ENCODE results near the gene CYP3A4. TPM values are rescaled to one million over a fixed set of nuclear protein-coding genes. Genes with fewer than 3 reads are reported as not detected.

CYP3A4 gene
- total and polyA plus RNA-seq, 2 of the 13 experiments (the other 11 are each of a cell fraction or from before 2014, with no cell fraction given): 0.11 to 0.24 TPM

DNA sequence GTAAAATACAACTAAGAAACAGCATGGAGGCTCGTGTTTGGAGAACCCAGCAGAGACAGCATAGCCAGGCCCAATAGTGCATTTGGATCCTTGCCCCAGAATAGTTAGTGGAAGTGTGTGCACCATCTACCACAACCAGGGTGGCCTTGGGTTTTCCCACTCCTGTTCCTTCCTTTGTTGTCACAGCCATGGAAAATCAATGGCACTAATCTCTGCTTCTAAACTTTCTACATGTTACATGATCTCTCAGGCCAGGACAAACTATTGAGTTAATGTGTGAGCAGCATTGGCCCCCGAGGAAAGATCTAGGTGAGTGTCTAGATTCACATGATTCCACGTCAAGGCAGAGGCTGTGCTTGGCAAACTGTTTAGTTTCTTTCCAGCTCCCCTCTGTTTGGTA, 51.0 kb downstream of the CYP3A4 start (continued):
- TF ChIP-seq SOX13 (IDR thresholded peaks at IDR 0.05): no peak
- peak in 1 of 2 experiments; percentile 50; a peak in 2 of 4 replicates for TF ChIP-seq SOX13 (CRISPR knock-in tag; conservative IDR thresholded peaks at IDR 0.05 in 1 of 2, IDR thresholded peaks at IDR 0.05 in 1 of 2)
- peak; percentile 38; the same call in 1 of the 2 replicates for TF ChIP-seq NFIC (IDR thresholded peaks at IDR 0.05; ENCODE audit: low read length)
- TF ChIP-seq, protein P1, sequence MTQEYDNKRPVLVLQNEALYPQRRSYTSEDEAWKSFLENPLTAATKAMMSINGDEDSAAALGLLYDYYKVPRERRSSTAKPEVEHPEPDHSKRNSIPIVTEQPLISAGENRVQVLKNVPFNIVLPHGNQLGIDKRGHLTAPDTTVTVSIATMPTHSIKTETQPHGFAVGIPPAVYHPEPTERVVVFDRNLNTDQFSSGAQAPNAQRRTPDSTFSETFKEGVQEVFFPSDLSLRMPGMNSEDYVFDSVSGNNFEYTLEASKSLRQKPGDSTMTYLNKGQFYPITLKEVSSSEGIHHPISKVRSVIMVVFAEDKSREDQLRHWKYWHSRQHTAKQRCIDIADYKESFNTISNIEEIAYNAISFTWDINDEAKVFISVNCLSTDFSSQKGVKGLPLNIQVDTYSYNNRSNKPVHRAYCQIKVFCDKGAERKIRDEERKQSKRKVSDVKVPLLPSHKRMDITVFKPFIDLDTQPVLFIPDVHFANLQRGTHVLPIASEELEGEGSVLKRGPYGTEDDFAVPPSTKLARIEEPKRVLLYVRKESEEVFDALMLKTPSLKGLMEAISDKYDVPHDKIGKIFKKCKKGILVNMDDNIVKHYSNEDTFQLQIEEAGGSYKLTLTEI (CRISPR knock-in tag; conservative IDR thresholded peaks at IDR 0.05): no peak
- TF ChIP-seq MAFK (conservative IDR thresholded peaks at IDR 0.05 in 1 of 2, IDR thresholded peaks at IDR 0.05 in 1 of 2; ENCODE audit: low read length in 2 of 2): no peak
- TF ChIP-seq THAP11 (CRISPR knock-in tag; IDR thresholded peaks at IDR 0.05): peak; percentile 49; the same call in 1 of the 2 replicates
- TF ChIP-seq, protein P2, sequence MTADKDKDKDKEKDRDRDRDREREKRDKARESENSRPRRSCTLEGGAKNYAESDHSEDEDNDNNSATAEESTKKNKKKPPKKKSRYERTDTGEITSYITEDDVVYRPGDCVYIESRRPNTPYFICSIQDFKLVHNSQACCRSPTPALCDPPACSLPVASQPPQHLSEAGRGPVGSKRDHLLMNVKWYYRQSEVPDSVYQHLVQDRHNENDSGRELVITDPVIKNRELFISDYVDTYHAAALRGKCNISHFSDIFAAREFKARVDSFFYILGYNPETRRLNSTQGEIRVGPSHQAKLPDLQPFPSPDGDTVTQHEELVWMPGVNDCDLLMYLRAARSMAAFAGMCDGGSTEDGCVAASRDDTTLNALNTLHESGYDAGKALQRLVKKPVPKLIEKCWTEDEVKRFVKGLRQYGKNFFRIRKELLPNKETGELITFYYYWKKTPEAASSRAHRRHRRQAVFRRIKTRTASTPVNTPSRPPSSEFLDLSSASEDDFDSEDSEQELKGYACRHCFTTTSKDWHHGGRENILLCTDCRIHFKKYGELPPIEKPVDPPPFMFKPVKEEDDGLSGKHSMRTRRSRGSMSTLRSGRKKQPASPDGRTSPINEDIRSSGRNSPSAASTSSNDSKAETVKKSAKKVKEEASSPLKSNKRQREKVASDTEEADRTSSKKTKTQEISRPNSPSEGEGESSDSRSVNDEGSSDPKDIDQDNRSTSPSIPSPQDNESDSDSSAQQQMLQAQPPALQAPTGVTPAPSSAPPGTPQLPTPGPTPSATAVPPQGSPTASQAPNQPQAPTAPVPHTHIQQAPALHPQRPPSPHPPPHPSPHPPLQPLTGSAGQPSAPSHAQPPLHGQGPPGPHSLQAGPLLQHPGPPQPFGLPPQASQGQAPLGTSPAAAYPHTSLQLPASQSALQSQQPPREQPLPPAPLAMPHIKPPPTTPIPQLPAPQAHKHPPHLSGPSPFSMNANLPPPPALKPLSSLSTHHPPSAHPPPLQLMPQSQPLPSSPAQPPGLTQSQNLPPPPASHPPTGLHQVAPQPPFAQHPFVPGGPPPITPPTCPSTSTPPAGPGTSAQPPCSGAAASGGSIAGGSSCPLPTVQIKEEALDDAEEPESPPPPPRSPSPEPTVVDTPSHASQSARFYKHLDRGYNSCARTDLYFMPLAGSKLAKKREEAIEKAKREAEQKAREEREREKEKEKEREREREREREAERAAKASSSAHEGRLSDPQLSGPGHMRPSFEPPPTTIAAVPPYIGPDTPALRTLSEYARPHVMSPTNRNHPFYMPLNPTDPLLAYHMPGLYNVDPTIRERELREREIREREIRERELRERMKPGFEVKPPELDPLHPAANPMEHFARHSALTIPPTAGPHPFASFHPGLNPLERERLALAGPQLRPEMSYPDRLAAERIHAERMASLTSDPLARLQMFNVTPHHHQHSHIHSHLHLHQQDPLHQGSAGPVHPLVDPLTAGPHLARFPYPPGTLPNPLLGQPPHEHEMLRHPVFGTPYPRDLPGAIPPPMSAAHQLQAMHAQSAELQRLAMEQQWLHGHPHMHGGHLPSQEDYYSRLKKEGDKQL (CRISPR knock-in tag; IDR thresholded peaks at IDR 0.05; ENCODE audit: low read depth): no peak
- TF ChIP-seq RARA (CRISPR knock-in tag; IDR thresholded peaks at IDR 0.05): peak; percentile 62; the same call in 1 of the 2 replicates
- TF ChIP-seq MEF2D (CRISPR knock-in tag; IDR thresholded peaks at IDR 0.05): peak; percentile 54; the same call in 1 of the 2 replicates
- peak; percentile 76 for TF ChIP-seq ZMYM4 (CRISPR knock-in tag; IDR thresholded peaks at IDR 0.05)
- TF ChIP-seq, protein P3, sequence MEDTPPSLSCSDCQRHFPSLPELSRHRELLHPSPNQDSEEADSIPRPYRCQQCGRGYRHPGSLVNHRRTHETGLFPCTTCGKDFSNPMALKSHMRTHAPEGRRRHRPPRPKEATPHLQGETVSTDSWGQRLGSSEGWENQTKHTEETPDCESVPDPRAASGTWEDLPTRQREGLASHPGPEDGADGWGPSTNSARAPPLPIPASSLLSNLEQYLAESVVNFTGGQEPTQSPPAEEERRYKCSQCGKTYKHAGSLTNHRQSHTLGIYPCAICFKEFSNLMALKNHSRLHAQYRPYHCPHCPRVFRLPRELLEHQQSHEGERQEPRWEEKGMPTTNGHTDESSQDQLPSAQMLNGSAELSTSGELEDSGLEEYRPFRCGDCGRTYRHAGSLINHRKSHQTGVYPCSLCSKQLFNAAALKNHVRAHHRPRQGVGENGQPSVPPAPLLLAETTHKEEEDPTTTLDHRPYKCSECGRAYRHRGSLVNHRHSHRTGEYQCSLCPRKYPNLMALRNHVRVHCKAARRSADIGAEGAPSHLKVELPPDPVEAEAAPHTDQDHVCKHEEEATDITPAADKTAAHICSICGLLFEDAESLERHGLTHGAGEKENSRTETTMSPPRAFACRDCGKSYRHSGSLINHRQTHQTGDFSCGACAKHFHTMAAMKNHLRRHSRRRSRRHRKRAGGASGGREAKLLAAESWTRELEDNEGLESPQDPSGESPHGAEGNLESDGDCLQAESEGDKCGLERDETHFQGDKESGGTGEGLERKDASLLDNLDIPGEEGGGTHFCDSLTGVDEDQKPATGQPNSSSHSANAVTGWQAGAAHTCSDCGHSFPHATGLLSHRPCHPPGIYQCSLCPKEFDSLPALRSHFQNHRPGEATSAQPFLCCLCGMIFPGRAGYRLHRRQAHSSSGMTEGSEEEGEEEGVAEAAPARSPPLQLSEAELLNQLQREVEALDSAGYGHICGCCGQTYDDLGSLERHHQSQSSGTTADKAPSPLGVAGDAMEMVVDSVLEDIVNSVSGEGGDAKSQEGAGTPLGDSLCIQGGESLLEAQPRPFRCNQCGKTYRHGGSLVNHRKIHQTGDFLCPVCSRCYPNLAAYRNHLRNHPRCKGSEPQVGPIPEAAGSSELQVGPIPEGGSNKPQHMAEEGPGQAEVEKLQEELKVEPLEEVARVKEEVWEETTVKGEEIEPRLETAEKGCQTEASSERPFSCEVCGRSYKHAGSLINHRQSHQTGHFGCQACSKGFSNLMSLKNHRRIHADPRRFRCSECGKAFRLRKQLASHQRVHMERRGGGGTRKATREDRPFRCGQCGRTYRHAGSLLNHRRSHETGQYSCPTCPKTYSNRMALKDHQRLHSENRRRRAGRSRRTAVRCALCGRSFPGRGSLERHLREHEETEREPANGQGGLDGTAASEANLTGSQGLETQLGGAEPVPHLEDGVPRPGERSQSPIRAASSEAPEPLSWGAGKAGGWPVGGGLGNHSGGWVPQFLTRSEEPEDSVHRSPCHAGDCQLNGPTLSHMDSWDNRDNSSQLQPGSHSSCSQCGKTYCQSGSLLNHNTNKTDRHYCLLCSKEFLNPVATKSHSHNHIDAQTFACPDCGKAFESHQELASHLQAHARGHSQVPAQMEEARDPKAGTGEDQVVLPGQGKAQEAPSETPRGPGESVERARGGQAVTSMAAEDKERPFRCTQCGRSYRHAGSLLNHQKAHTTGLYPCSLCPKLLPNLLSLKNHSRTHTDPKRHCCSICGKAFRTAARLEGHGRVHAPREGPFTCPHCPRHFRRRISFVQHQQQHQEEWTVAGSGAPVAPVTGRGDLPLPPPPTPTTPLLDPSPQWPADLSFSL (CRISPR knock-in tag; IDR thresholded peaks at IDR 0.05): 0 out of 2 replicates have a peak, but pooled peaks have one; percentile 43
- peak; percentile 47; the same call in 1 of the 2 replicates for TF ChIP-seq HNF4A (CRISPR knock-in tag; IDR thresholded peaks at IDR 0.05)
- peak; percentile 42; the same call in 1 of the 2 replicates for TF ChIP-seq ZNF501 (CRISPR knock-in tag; IDR thresholded peaks at IDR 0.05)
- TF ChIP-seq RELA (CRISPR knock-in tag; IDR thresholded peaks at IDR 0.05): no peak

Data from HepG2 (cell line).